H1 (cell line): ENCODE data around the gene CRYBG1. TPM values are rescaled to one million over a fixed set of nuclear protein-coding genes. Genes with fewer than 3 reads are reported as not detected.

Source experiments
- CTCF ChIA-PET: fragments of 300-600 bp; sonication (Branson Sonifier 250); formaldehyde crosslinking; loops from one replicate; lab custom pipeline; 2021; ENCODE audit not compliant: partially characterized antibody; lab: Charles Lee
- POLR2A ChIA-PET: fragments of 300-600 bp; sonication (Branson Sonifier 250); formaldehyde crosslinking; loops from one replicate; lab custom pipeline; 2021; ENCODE audit warnings: inconsistent platforms; ENCODE audit not compliant: partially characterized antibody; lab: Charles Lee
- DNase-seq, 2 experiments: peaks; one replicate each; pipeline versions ENCODE4 v3.0.0 to v3.0.0-alpha.2; 2010 to 2022; ENCODE audit warnings: low spot score in 2 of 2, low read depth in 1 of 2, mixed read lengths in 1 of 2
- FAIRE-seq: peaks from 2 replicates; lab custom pipeline; 2011; peaks lifted over from hg19 to GRCh38; lab: Jason Lieb, UNC
- H2AFZ ChIP-seq: 2 replicates; pipeline ENCODE4 v1.8.1; 2012; ENCODE audit warnings: low read length, inconsistent platforms
- H2AK5ac ChIP-seq: 2 replicates; pipeline ENCODE4 v1.6.1; 2013; ENCODE audit warnings: low read depth, low read length
- H2BK120ac ChIP-seq: replicated peaks from 2 replicates; pipeline ENCODE3; 2013; ENCODE audit warnings: low read depth, low read length, inconsistent platforms
- H2BK12ac ChIP-seq: 2 replicates; pipeline ENCODE4 v1.6.1; 2013; ENCODE audit warnings: low read depth, low read length
- H2BK15ac ChIP-seq: 2 replicates; pipeline ENCODE4 v1.6.1; 2013; ENCODE audit warnings: low read length
- H2BK20ac ChIP-seq: 2 replicates; pipeline ENCODE4 v1.6.1; 2013; ENCODE audit warnings: low read length
- H2BK5ac ChIP-seq: 2 replicates; pipeline ENCODE4 v1.6.1; 2013; ENCODE audit warnings: low read depth, low read length
- H3K14ac ChIP-seq: 2 replicates; pipeline ENCODE4 v1.6.1; 2013; ENCODE audit warnings: inconsistent platforms; ENCODE audit not compliant: insufficient read length
- H3K18ac ChIP-seq: 2 replicates; pipeline ENCODE4 v1.6.1; 2013; ENCODE audit warnings: low read length; ENCODE audit errors: extremely low read depth
- H3K23ac ChIP-seq: 2 replicates; pipeline ENCODE4 v1.6.1; 2013; ENCODE audit warnings: inconsistent platforms; ENCODE audit not compliant: insufficient read length
- H3K23me2 ChIP-seq: 2 replicates; pipeline ENCODE4 v1.6.1; 2013; ENCODE audit warnings: low read depth, low read length
- H3K27ac ChIP-seq: 2 replicates; pipeline ENCODE4 v1.6.1; 2011; ENCODE audit warnings: low read depth, low read length, inconsistent platforms
- H3K27me3 ChIP-seq, 4 experiments: replicated peaks in 1 of 4; 1 replicate in 1 of 4; 2 replicates in 3 of 4; pipeline versions ENCODE4 v1.6.1 to v1.8.1; 2011 to 2013; ENCODE audit warnings: low read length in 3 of 4, mild to moderate bottlenecking in 3 of 4, inconsistent platforms in 2 of 4, mixed read lengths in 2 of 4, moderate library complexity in 1 of 4; ENCODE audit not compliant: control insufficient read depth in 3 of 4, insufficient read depth in 3 of 4; ENCODE audit errors: extremely low read depth in 1 of 4
- H3K36me3 ChIP-seq, 4 experiments: 2 replicates each; pipeline versions ENCODE4 v1.6.1 to v1.8.1; 2011 to 2013; ENCODE audit warnings: mild to moderate bottlenecking in 4 of 4, low read length in 3 of 4, moderate library complexity in 2 of 4, control low read depth in 1 of 4, inconsistent platforms in 1 of 4; ENCODE audit not compliant: insufficient read depth in 4 of 4, control insufficient read depth in 2 of 4
- H3K4ac ChIP-seq: replicated peaks from 2 replicates; pipeline ENCODE3; 2013; ENCODE audit warnings: low read length, low read depth, mixed read lengths, inconsistent platforms; ENCODE audit not compliant: insufficient read length
- H3K4me1 ChIP-seq, 4 experiments: replicated peaks in 1 of 4; 1 replicate in 1 of 4; 2 replicates in 3 of 4; pipeline versions ENCODE4 v1.6.1 to v1.8.1; 2011 to 2013; ENCODE audit warnings: low read length in 3 of 4, inconsistent platforms in 2 of 4, mixed read lengths in 1 of 4; ENCODE audit not compliant: insufficient read depth in 4 of 4, control insufficient read depth in 3 of 4
- H3K4me2 ChIP-seq, 2 experiments: 2 replicates each; pipeline versions ENCODE4 v1.6.1 to v1.8.1; 2011 to 2013; ENCODE audit warnings: low read depth in 2 of 2, low read length in 2 of 2, control low read depth in 1 of 2, inconsistent platforms in 1 of 2, mild to moderate bottlenecking in 1 of 2; ENCODE audit not compliant: insufficient read depth in 1 of 2
- H3K4me3 ChIP-seq, 4 experiments: fragments of 200-600, 300-600 bp in 1 of 4; sonication (generic), shearing (Covaris generic), sonication (Bioruptor Twin) in 1 of 4; 2 replicates each; pipeline versions ENCODE4 v1.5.1 to v1.8.1; 2011 to 2016; ENCODE audit warnings: low read length in 4 of 4, low read depth in 3 of 4, control low read depth in 2 of 4, inconsistent platforms in 2 of 4, mild to moderate bottlenecking in 2 of 4, mixed read lengths in 1 of 4, moderate library complexity in 1 of 4; ENCODE audit not compliant: insufficient read depth in 2 of 4; ENCODE audit errors: extremely low read depth in 1 of 4
- H3K56ac ChIP-seq: replicated peaks from 2 replicates; pipeline ENCODE3; 2013; ENCODE audit warnings: low read depth, mild to moderate bottlenecking, mixed read lengths, low read length, inconsistent platforms; ENCODE audit not compliant: insufficient read length
- H3K79me1 ChIP-seq: 2 replicates; pipeline ENCODE4 v1.6.1; 2013; ENCODE audit warnings: low read depth, low read length, control low read depth
- H3K79me2 ChIP-seq, 2 experiments: 2 replicates each; pipeline versions ENCODE4 v1.6.1 to v1.8.1; 2012 to 2013; ENCODE audit warnings: low read length in 2 of 2, mild to moderate bottlenecking in 2 of 2, inconsistent platforms in 1 of 2; ENCODE audit not compliant: insufficient read depth in 2 of 2, control insufficient read depth in 1 of 2
- H3K9ac ChIP-seq, 4 experiments: replicated peaks in 1 of 4; 1 replicate in 1 of 4; 2 replicates in 3 of 4; pipeline versions ENCODE4 v1.6.1 to v1.8.1; 2011 to 2013; ENCODE audit warnings: low read depth in 3 of 4, low read length in 3 of 4, control low read depth in 2 of 4, mild to moderate bottlenecking in 2 of 4, moderate library complexity in 2 of 4, inconsistent platforms in 1 of 4; ENCODE audit errors: extremely low read depth in 1 of 4
- H3K9me3 ChIP-seq, 2 experiments: 2 replicates each; pipeline versions ENCODE4 v1.6.1 to v1.8.1; 2012 to 2013; ENCODE audit warnings: mild to moderate bottlenecking in 2 of 2, moderate library complexity in 2 of 2, control low read depth in 1 of 2, inconsistent platforms in 1 of 2, low read depth in 1 of 2, low read length in 1 of 2, mixed read lengths in 1 of 2; ENCODE audit not compliant: insufficient read depth in 2 of 2
- H4K20me1 ChIP-seq, 2 experiments: replicated peaks in 1 of 2; 2 replicates each; pipeline versions ENCODE3 to v1.8.1; 2011 to 2013; ENCODE audit warnings: inconsistent platforms in 2 of 2, low read length in 2 of 2, mild to moderate bottlenecking in 1 of 2; ENCODE audit not compliant: insufficient read depth in 2 of 2, control insufficient read depth in 1 of 2
- H4K5ac ChIP-seq: 2 replicates; pipeline ENCODE4 v1.6.1; 2013; ENCODE audit warnings: low read length, low read depth, mixed read lengths, inconsistent platforms; ENCODE audit not compliant: insufficient read length
- H4K8ac ChIP-seq: 2 replicates; pipeline ENCODE4 v1.8.0; 2013; ENCODE audit warnings: mild to moderate bottlenecking, moderate library complexity, low read length, inconsistent platforms; ENCODE audit not compliant: insufficient read depth; ENCODE audit errors: extremely low read depth
- H4K91ac ChIP-seq: replicated peaks from 2 replicates; pipeline ENCODE3; 2013; ENCODE audit warnings: low read length, mixed read lengths, inconsistent platforms; ENCODE audit not compliant: insufficient read length
- CBX5 ChIP-seq: fragments of 300-800, 300-1000 bp; sonication (generic); IDR thresholded peaks from 2 replicates; pipeline ENCODE4 v1.7.1; 2016; ENCODE audit warnings: antibody characterized with exemption, low read length, low read depth
- EGR1 ChIP-seq: IDR thresholded peaks from 2 replicates; pipeline ENCODE4 v1.6.1; 2011; ENCODE audit warnings: low read depth, low read length, borderline replicate concordance
- PHF8 ChIP-seq: fragments of 200-600 bp; sonication (generic); conservative IDR thresholded peaks from 2 replicates; pipeline ENCODE4 v1.7.1; 2012; ENCODE audit warnings: low read depth, mild to moderate bottlenecking, inconsistent platforms, low read length, moderate library complexity
- SIRT6 ChIP-seq: IDR thresholded peaks from one replicate; pipeline ENCODE4 v1.7.1; 2012; ENCODE audit warnings: low read length, inconsistent platforms
- SRF ChIP-seq: IDR thresholded peaks from 2 replicates; pipeline ENCODE4 v1.6.1; 2011; ENCODE audit warnings: mild to moderate bottlenecking, low read depth, low read length, moderate library complexity
- WGBS, 2 experiments: shearing (Covaris generic) in 1 of 2; methylation state at CpG; one replicate each; pipeline versions ENCODE4 v1.1.6 to v1.1.7; 2013 to 2015; ENCODE audit warnings: low lambda C conversion rate in 2 of 2, mixed read lengths in 2 of 2, inconsistent platforms in 1 of 2, low coverage in 1 of 2, missing lambda C conversion rate in 1 of 2; ENCODE audit not compliant: insufficient replicate concordance in 2 of 2, insufficient coverage in 1 of 2, insufficient read length in 1 of 2; ENCODE audit errors: extremely low coverage in 1 of 2, missing lambda C conversion rate in 1 of 2; 5-methylcytosine and 5-hydroxymethylcytosine counted together
- polyA plus RNA-seq, 7 experiments: library from polyadenylated mRNA; depleted of rRNA in 3 of 7; stranded (reverse) in 5 of 7; unstranded in 2 of 7; fragments of >200 nt in 5 of 7; fragments of 200-250 nt in 2 of 7; gene quantifications; 1 replicate in 5 of 7; 2 replicates in 1 of 7; 4 replicates in 1 of 7; pipeline versions ENCODE4 v1.2.1 to v1.2.3, GENCODE V29; 2011 to 2013; ENCODE audit warnings: missing spikeins in 2 of 7, mixed read lengths in 2 of 7
- total RNA-seq: library from RNA; stranded (reverse); fragmentation: NEBNext Ultra II Directional; extraction: Animal tissue kit (Norgen Biotek cat#: 25700); gene quantifications from 2 replicates; pipeline ENCODE4 v1.2.1, GENCODE V29; 2021

Gene CRYBG1
- total and polyA plus RNA-seq, 2 of the 8 experiments (the other 6 are each of a cell fraction or from before 2014, with no cell fraction given), result 2.2 to 11.6 TPM

GRCh38 chr6:106495014-106495413 lies 134.5 kb downstream of the CRYBG1 start:
- no peak overlapping the region for H2AFZ ChIP-seq
- no peak overlapping the region for H3K27ac ChIP-seq
- FAIRE-seq (peak; percentile 62), DNase-seq (no peak)
- H3K4me3 ChIP-seq, result peak overlapping the region in 1 of 4 experiments; percentile 4; a peak in 1 of 8 replicates
- no peak overlapping the region for H3K56ac ChIP-seq
- no peak overlapping the region for H2BK12ac ChIP-seq
- H3K18ac ChIP-seq, result no peak overlapping the region
- H4K91ac ChIP-seq, result no peak overlapping the region
- no peak overlapping the region for H4K5ac ChIP-seq
- H3K4me2 ChIP-seq, result peak overlapping the region in 1 of 2 experiments; percentile 11; a peak in 1 of 4 replicates
- H2BK15ac ChIP-seq, result no peak overlapping the region
- H2BK120ac ChIP-seq, result no peak overlapping the region
- H3K79me2 ChIP-seq, result no peaks in the 10 kb centered on the region
- TF ChIP-seq EGR1 (no peak), PHF8 (no peak), SRF (no peak), CBX5 (no peak), SIRT6 (no peak)
- no peaks in the 10 kb centered on the region for H3K36me3 ChIP-seq
- WGBS, 2 experiments, result 34% methylated on average over 3 of the region's 3 CpGs; no CpG with 5 or more reads in 1 of the 2 experiments
- no peaks in the 10 kb centered on the region for H3K27me3 ChIP-seq
- H3K9ac ChIP-seq, result no peak overlapping the region
- ChIA-PET CTCF (interaction anchor here (0.6 kb wide), 1 partner anchor 11 kb away, joined by 3 read pairs; no protein-coding TSS in a partner anchor), POLR2A (no interaction called here)
- H3K23me2 ChIP-seq, result no peaks in the 10 kb centered on the region
- no peak overlapping the region for H2BK5ac ChIP-seq
- H3K79me1 ChIP-seq, result no peaks in the 10 kb centered on the region
- H4K8ac ChIP-seq, result no peak overlapping the region
- no peaks in the 10 kb centered on the region for H3K9me3 ChIP-seq
- no peak overlapping the region for H3K4ac ChIP-seq
- no peak overlapping the region for H2AK5ac ChIP-seq
- H2BK20ac ChIP-seq, result no peak overlapping the region
- no peak overlapping the region for H3K23ac ChIP-seq
- no peak overlapping the region for H3K14ac ChIP-seq
- H4K20me1 ChIP-seq, result peaks cover 0 to 1% of the 10 kb centered on the region in 2 experiments
- peaks cover 2 to 4% (median 3%) of the 10 kb centered on the region in 4 experiments; a peak in 5 of 7 replicates for H3K4me1 ChIP-seq
